MG63 (cell line): ENCODE measurements around the gene NR4A3. TPM values are rescaled to one million over a fixed set of nuclear protein-coding genes. Genes with fewer than 3 reads are reported as not detected.

Source experiments
- DNase-seq: peaks from one replicate; pipeline ENCODE4 v3.0.0-alpha.2; 2020
- H3K27me3 ChIP-seq: fragments of 250-450 bp; sonication (Bioruptor Pico); 2 replicates; pipeline ENCODE4 v1.5.1; 2020; ENCODE audit warnings: mild to moderate bottlenecking, moderate library complexity
- H3K36me3 ChIP-seq: fragments of 250-450 bp; sonication (Bioruptor Pico); 2 replicates; pipeline ENCODE4 v1.5.1; 2020; ENCODE audit warnings: mild to moderate bottlenecking, moderate library complexity
- H3K4me3 ChIP-seq: fragments of 250-450 bp; sonication (Bioruptor Pico); 2 replicates; pipeline ENCODE4 v1.5.1; 2020; ENCODE audit warnings: mild to moderate bottlenecking, moderate library complexity
- H3K9me3 ChIP-seq: fragments of 250-450 bp; sonication (Bioruptor Pico); 2 replicates; pipeline ENCODE4 v1.5.1; 2020; ENCODE audit warnings: mild to moderate bottlenecking, moderate library complexity
- total RNA-seq: library from RNA; depleted of rRNA; stranded (reverse); fragments of >200 nt; shearing (Covaris generic); gene quantifications from 2 replicates; pipeline ENCODE4 v1.2.3, GENCODE V29; 2014; ENCODE audit warnings: low replicate concordance; rRNA removed

Gene NR4A3
- total RNA-seq, 1 experiment from 2014 or later: not detected

DNA sequence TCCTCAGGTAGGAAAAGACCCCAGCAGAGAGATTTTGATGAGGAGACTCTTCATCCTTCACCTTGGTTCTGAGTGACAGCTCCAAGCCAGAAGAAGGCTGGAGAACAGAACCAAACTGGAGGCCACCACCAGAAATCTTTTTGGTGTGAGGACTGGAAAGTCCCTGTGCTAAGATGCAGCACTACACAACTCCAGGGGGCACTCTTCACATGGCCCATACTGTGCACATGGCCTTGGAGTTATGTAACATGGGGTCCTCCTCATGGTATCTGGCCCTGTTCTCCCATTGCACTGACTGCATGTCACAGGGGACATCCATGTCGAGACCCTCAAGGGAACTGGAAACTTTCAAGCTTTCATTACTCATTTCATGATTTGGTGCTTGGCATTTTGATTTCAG, 67.4 kb downstream of the NR4A3 start:
- no peaks in the 10 kb centered on the region for H3K36me3 ChIP-seq
- no peaks in the 10 kb centered on the region for H3K9me3 ChIP-seq
- H3K27me3 ChIP-seq: peaks cover 6% of the 10 kb centered on the region; the same call in 1 of the 2 replicates
- no peak for DNase-seq
- no peak overlapping the region for H3K4me3 ChIP-seq

DNA sequence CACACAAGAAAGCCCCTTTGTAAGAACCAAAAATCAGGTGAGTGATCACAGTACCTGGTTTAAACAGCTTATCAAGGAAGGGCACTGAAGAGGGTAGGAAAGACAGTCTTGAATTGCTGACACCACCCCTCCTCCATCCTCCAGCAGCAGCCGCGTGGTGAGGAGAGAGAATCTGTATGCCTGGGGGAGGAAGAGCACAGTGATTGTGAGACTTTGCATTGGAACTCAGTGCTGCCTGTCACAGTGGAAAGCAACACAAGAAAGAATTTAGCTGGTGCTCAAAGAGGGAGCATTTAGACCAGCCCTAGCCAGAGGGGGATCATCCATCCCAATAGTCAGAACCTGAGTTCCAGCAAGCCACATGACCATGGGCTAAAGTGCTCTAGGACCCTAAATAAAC, 73.1 kb downstream of the NR4A3 start:
- H3K9me3 ChIP-seq: no peaks in the 10 kb centered on the region
- no peak for DNase-seq
- H3K36me3 ChIP-seq: no peaks in the 10 kb centered on the region
- H3K4me3 ChIP-seq: no peak overlapping the region
- peaks cover 6% of the 10 kb centered on the region for H3K27me3 ChIP-seq

DNA sequence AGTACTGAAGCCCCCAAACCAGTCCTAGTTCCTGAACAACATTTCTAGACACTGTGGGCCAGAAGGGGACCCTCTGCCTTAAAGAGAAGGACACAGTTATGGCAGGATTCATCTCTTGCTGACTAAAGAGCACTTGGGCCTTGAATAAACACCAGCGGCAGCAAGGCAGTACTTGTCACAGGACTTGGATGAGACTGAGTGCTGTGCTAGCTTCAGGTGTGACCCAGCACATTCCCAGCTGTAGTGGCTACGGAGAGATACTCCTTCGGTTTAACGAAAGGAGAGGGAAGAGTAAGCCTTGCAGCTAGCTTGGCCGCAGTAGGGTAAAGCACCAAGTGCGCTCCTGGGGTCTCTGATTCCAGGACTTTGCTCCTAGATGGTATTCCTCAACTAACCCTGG, 73.8 kb downstream of the NR4A3 start:
- Histone ChIP-seq H3K4me3 (no peak overlapping the region), H3K27me3 (peaks cover 6% of the 10 kb centered on the region), H3K9me3 (no peaks in the 10 kb centered on the region), H3K36me3 (no peaks in the 10 kb centered on the region)
- DNase-seq: no peak

DNA sequence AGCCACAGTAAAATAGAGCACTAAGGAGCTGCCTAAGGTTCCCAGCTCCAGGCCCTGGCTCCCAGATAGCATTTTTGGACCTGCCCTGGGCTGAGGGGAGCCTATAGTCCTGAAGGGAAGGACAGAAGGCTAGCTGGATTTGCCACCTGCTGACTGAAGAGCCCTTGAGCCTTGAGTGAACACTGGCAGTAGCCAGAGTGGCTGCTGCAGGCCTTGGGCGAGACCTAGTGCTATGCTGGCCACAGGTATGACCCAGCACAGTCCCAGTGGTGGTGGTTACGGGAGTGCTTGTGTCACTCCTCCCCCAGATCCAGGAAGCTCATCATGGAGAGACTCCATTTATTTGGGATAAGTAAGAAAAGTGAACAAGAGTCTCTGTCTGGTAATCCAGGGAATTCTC, 74.4 kb downstream of the NR4A3 start:
- H3K4me3 ChIP-seq: no peak overlapping the region
- no peaks in the 10 kb centered on the region for H3K36me3 ChIP-seq
- peaks cover 6% of the 10 kb centered on the region for H3K27me3 ChIP-seq
- DNase-seq: no peak
- H3K9me3 ChIP-seq: no peaks in the 10 kb centered on the region

DNA sequence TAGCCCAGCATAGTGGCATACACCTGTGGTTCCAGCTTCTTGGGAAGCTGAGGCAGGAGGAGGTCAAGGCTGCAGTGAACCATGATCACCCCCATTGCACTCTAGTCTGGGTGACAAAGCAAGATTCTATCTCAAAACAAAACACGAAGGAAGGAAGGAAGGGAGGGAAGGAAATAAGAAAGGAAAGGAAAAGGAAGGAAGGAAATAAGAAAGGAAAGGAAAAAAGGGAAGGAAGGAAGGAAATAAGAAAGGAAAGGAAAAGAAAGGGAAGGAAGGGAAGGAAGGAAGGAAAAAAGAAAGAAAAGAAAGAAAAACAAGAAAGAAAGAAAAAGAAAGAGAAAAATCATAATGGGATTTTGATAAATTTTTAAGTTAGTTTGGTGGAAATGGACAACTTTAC, 81.7 kb downstream of the NR4A3 start:
- DNase-seq: no peak
- Histone ChIP-seq H3K9me3 (no peaks in the 10 kb centered on the region), H3K27me3 (peaks cover 5% of the 10 kb centered on the region; the same call in 1 of the 2 replicates), H3K4me3 (no peak overlapping the region), H3K36me3 (0 out of 2 replicates have a peak, but pooled peaks cover 3% of the 10 kb centered on the region)

DNA sequence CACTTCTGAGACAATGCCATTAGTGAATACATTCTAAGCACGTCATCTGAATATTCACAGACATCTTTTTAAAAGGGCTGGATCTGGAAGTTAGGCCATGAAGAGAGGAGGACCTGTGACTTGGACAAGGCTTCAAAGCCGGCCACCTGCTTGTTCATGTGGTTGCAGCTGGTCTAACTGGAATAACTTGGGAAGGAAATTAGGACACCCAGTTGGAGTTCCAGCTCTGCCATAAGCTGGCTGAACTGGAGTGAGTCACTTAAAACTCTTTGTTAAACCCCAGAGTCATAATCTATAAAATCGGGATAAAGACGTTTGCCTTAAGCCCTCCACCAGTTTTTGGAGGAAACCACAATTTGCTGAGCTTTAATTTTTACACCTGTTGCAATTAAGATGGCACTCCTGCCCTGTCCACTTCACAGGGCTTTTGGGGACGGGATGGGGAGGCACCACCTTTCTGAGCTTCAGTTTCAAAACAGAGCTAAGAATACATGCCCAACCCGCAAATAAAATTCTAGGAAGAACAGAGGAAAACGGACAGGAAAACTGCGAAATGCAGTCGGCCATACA, 84.2 kb downstream of the NR4A3 start:
- Histone ChIP-seq H3K4me3 (peak overlapping the region; percentile 98), H3K36me3 (0 out of 2 replicates have a peak, but pooled peaks cover 3% of the 10 kb centered on the region), H3K27me3 (0 out of 2 replicates have a peak, but pooled peaks cover 5% of the 10 kb centered on the region), H3K9me3 (no peaks in the 10 kb centered on the region)
- DNase-seq: no peak

DNA sequence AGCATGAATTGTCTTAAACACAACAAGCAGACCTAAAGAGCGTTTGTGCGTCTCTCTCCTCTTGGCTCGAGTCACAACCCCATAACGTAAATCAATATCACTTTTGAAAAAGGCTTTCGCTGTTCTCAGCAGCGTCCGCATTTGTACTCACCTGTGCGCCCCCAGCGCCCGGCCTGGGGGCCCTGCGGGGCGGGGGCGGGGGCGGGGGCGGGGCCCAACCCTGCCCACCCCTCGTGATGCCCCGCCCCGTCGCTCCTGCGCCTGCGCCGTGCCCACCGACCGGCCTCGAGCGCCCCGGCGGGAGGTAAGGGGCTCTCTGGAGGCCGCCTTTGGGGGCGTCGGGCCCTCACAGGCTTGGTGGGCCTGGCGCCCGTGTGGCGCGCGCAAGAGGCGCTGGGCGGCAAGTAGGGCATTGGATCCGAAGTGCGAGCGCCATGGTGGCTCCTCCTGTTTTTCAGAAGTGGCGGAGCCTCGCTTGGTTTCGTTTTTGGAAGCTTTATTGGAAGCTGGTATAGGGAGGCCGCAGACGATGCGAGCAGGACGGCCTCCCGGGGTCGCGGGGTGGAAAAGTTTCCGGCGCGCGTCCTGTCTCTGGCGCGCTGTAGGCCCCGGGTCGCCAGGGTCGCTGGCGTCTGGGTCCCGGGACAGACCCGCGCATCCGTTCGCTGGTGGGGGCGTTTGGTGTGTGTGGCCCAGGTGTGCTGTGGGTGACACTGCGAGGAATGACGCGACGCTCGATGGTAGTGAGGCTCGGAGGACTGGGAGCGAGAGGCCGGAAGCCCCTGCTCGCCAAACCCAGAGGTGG, 84.9 kb downstream of the NR4A3 start, which contains the start of gene STX17:
Gene STX17, plus strand, starts transcription at position 252 of the 805 bp plus-strand sequence. CDS start 8,586 bp downstream, outside the sequence.
- H3K9me3 ChIP-seq: no peaks in the 10 kb centered on the region
- DNase-seq: peak; percentile 67
- peak within 1 kb of the TSS; percentile 98 for H3K4me3 ChIP-seq
- H3K36me3 ChIP-seq: 0 out of 2 replicates have a peak, but pooled peaks cover 3% of the 10 kb centered on the region
- 0 out of 2 replicates have a peak, but pooled peaks cover 5% of the 10 kb centered on the region for H3K27me3 ChIP-seq

DNA sequence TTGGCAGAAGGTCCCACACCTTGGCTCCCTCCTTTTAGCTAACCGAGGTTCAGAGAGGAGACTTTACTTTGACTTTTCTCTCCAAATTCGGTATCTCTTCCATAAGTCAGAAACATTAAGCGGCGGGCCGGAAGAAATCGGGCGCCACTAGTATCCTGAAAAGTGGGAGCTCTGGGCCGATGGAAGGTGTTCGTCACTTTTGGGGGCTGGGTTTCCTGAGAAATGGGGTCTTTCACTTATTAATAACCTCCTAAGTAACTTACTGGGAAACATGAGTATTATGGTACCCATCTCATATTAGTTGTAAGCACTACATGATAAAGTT, 85.5 kb downstream of the NR4A3 start:
- DNase-seq: no peak
- no peaks in the 10 kb centered on the region for H3K9me3 ChIP-seq
- 0 out of 2 replicates have a peak, but pooled peaks cover 3% of the 10 kb centered on the region for H3K36me3 ChIP-seq
- H3K4me3 ChIP-seq: peak overlapping the region; percentile 98
- H3K27me3 ChIP-seq: 0 out of 2 replicates have a peak, but pooled peaks cover 5% of the 10 kb centered on the region

DNA sequence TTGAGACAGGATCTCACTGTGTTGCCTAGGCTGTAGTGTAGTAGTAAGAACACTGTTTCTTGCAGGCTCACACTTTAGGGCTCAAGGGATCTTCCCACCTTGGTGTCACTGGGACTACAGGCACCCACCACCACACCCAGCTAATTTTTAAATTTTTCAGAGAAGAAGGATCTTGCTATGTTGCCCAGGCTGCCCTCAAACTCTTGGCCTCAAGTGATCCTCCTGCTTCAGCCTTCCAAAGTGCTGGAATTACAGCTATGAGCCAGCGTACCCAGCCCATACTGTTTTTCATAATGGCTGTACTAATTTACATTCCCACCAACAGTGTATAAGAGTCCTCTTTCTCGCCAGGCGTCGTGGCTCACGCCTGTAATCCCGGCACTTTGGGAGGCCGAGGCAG, 89.9 kb downstream of the NR4A3 start:
- no peaks in the 10 kb centered on the region for H3K27me3 ChIP-seq
- no peak overlapping the region for H3K4me3 ChIP-seq
- no peaks in the 10 kb centered on the region for H3K9me3 ChIP-seq

More for the DNA sequence above, 89.9 kb downstream of the NR4A3 start:
- no peak for DNase-seq
- peaks cover 13% of the 10 kb centered on the region for H3K36me3 ChIP-seq

Other genes starting within 250 kb of the NR4A3 start
- 2.3 and 3.7 TPM in 2 replicates for gene STX17, start 84.8 kb downstream of the NR4A3 start, total RNA-seq